Caco-2 (cell line): ENCODE data around the gene LMTK2. TPM values are rescaled to one million over a fixed set of nuclear protein-coding genes. Genes with fewer than 3 reads are reported as not detected.

Experiments used
- BruUV-seq: library from RNA; stranded (reverse); fragments of 400-500 nt; replicated peaks from 2 replicates; lab custom pipeline; 2021; lab: Mats Ljungman, UMichigan
- CTCF ChIA-PET: fragments of 300-600 bp; sonication (Branson Sonifier 250); formaldehyde crosslinking; loops from one replicate; lab custom pipeline; 2022; ENCODE audit warnings: antibody characterized with exemption; lab: Charles Lee
- POLR2A ChIA-PET: fragments of 300-600 bp; sonication (Branson Sonifier 250); formaldehyde crosslinking; loops from one replicate; lab custom pipeline; 2022; ENCODE audit warnings: antibody characterized with exemption; lab: Charles Lee
- DNase-seq, 2 experiments: peaks; one replicate each; pipeline versions ENCODE4 v3.0.0 to v3.0.0-alpha.2; 2020 to 2022
- H3K27me3 ChIP-seq: replicated peaks from 2 replicates; pipeline ENCODE4 v1.6.0; 2011; ENCODE audit warnings: low read length; ENCODE audit not compliant: control insufficient read depth, insufficient read depth
- H3K36me3 ChIP-seq: 2 replicates; pipeline ENCODE4 v1.5.1; 2011; ENCODE audit warnings: low read length; ENCODE audit not compliant: control insufficient read depth, insufficient read depth
- H3K4me1 ChIP-seq: fragments of 250-450 bp; sonication (Bioruptor Pico); 2 replicates; pipeline ENCODE4 v1.5.1; 2020; ENCODE audit warnings: mild to moderate bottlenecking
- H3K4me3 ChIP-seq: 2 replicates; pipeline ENCODE4 v1.5.1; 2011; ENCODE audit warnings: low read depth, mild to moderate bottlenecking, control low read depth, low read length
- H3K9me3 ChIP-seq: fragments of 250-450 bp; sonication (Bioruptor Pico); 2 replicates; pipeline ENCODE4 v1.5.1; 2020; ENCODE audit warnings: mild to moderate bottlenecking, moderate library complexity
- H3K27ac Mint-ChIP-seq: one replicate; pipeline ENCODE4 v1.8.0; 2022; ENCODE audit warnings: mixed read lengths; ENCODE audit not compliant: unreplicated experiment
- H3K27me3 Mint-ChIP-seq: one replicate; pipeline ENCODE4 v1.8.0; 2022; ENCODE audit warnings: mixed read lengths; ENCODE audit not compliant: insufficient read depth, unreplicated experiment
- H3K36me3 Mint-ChIP-seq: one replicate; pipeline ENCODE4 v1.8.0; 2022; ENCODE audit warnings: mild to moderate bottlenecking, mixed read lengths; ENCODE audit not compliant: insufficient read depth, unreplicated experiment
- H3K4me1 Mint-ChIP-seq: one replicate; pipeline ENCODE4 v1.8.0; 2022; ENCODE audit warnings: low read depth, mixed read lengths; ENCODE audit not compliant: unreplicated experiment
- H3K4me3 Mint-ChIP-seq: one replicate; pipeline ENCODE4 v1.8.0; 2022; ENCODE audit warnings: mild to moderate bottlenecking, moderate library complexity, mixed read lengths; ENCODE audit not compliant: unreplicated experiment
- H3K9me3 Mint-ChIP-seq: one replicate; pipeline ENCODE4 v1.8.0; 2022; ENCODE audit warnings: mixed read lengths; ENCODE audit not compliant: unreplicated experiment
- CTCF ChIP-seq, 2 experiments: fragments of 200-600 bp in 1 of 2; IDR thresholded peaks; 1 replicate in 1 of 2; 2 replicates in 1 of 2; pipeline versions ENCODE4 v1.5.1 to v1.8.0; 2011 to 2022; ENCODE audit warnings: antibody characterized with exemption in 1 of 2, control low read depth in 1 of 2, inconsistent platforms in 1 of 2, low read depth in 1 of 2, low read length in 1 of 2, mild to moderate bottlenecking in 1 of 2, moderate library complexity in 1 of 2; ENCODE audit not compliant: insufficient read depth in 1 of 2, severe bottlenecking in 1 of 2, unreplicated experiment in 1 of 2
- intact Hi-C: fragments of 100-400 bp; cut with micrococcal nuclease; formaldehyde crosslinking; loops from one replicate; pipeline ENCODE4 v1.10.0; 2022; ENCODE audit not compliant: unreplicated experiment
- total RNA-seq: library from RNA; stranded (reverse); gene quantifications from 2 replicates; pipeline ENCODE4 v1.2.3, GENCODE V29; 2022

Gene LMTK2
- total RNA-seq, 1 experiment from 2014 or later = 21.9 TPM

GRCh38 chr7:98186452-98187137 lies 79.9 kb downstream of the LMTK2 start:
- H3K27me3 ChIP-seq = no peaks in the 10 kb centered on the region
- no peak for DNase-seq
- H3K36me3 ChIP-seq = no peaks in the 10 kb centered on the region
- Mint-ChIP-seq H3K27ac (no peak overlapping the region), H3K4me1 (no peaks in the 10 kb centered on the region), H3K4me3 (no peak overlapping the region), H3K36me3 (peaks cover 38% of the 10 kb centered on the region), H3K9me3 (no peaks in the 10 kb centered on the region), H3K27me3 (no peaks in the 10 kb centered on the region)
- H3K9me3 ChIP-seq = no peaks in the 10 kb centered on the region
- POLR2A ChIA-PET = no interaction called here
- no peaks in the 10 kb centered on the region for H3K4me1 ChIP-seq
- H3K4me3 ChIP-seq = no peak overlapping the region
- CTCF ChIA-PET = no interaction called here
- intact Hi-C loops = no loop called here
- no TSS peak for BruUV-seq
- TF ChIP-seq CTCF (IDR thresholded peaks at IDR 0.05; ENCODE audit: insufficient read depth in 1 of 2, low read depth in 1 of 2, low read length in 1 of 2, severe bottlenecking in 1 of 2, unreplicated experiment in 1 of 2) = no peak

- ChIA-PET CTCF (no interaction called here), POLR2A (no interaction called here)
- H3K4me1 Mint-ChIP-seq = no peaks in the 10 kb centered on the region
- Histone ChIP-seq H3K9me3 (no peaks in the 10 kb centered on the region), H3K36me3 (no peaks in the 10 kb centered on the region), H3K27me3 (no peaks in the 10 kb centered on the region), H3K4me3 (no peak overlapping the region), H3K4me1 (no peaks in the 10 kb centered on the region)
- TF ChIP-seq CTCF (IDR thresholded peaks at IDR 0.05; ENCODE audit: insufficient read depth in 1 of 2, low read depth in 1 of 2, low read length in 1 of 2, severe bottlenecking in 1 of 2, unreplicated experiment in 1 of 2) = no peak
- no peak overlapping the region for H3K27ac Mint-ChIP-seq
- no peaks in the 10 kb centered on the region for H3K9me3 Mint-ChIP-seq
- intact Hi-C loops = no loop called here
- H3K4me3 Mint-ChIP-seq = no peak overlapping the region
- peaks cover 39% of the 10 kb centered on the region for H3K36me3 Mint-ChIP-seq
- no TSS peak for BruUV-seq
- no peak for DNase-seq
- no peaks in the 10 kb centered on the region for H3K27me3 Mint-ChIP-seq
These were observed 80.5 kb downstream of the LMTK2 start for GRCh38 chr7:98187138-98187502.

- H3K27me3 Mint-ChIP-seq = no peaks in the 10 kb centered on the region
- TF ChIP-seq CTCF (IDR thresholded peaks at IDR 0.05; ENCODE audit: insufficient read depth in 1 of 2, low read depth in 1 of 2, low read length in 1 of 2, severe bottlenecking in 1 of 2, unreplicated experiment in 1 of 2) = no peak
- Histone ChIP-seq H3K4me1 (no peaks in the 10 kb centered on the region), H3K9me3 (no peaks in the 10 kb centered on the region), H3K36me3 (no peaks in the 10 kb centered on the region), H3K4me3 (no peak overlapping the region), H3K27me3 (no peaks in the 10 kb centered on the region)
- H3K27ac Mint-ChIP-seq = no peak overlapping the region
- H3K4me3 Mint-ChIP-seq = no peak overlapping the region
- no TSS peak for BruUV-seq
- H3K9me3 Mint-ChIP-seq = no peaks in the 10 kb centered on the region
- no peak for DNase-seq
- no peaks in the 10 kb centered on the region for H3K4me1 Mint-ChIP-seq
- POLR2A ChIA-PET = no interaction called here
- H3K36me3 Mint-ChIP-seq = peaks cover 55% of the 10 kb centered on the region
- intact Hi-C loops = no loop called here
- CTCF ChIA-PET = no interaction called here
These were observed 82.9 kb downstream of the LMTK2 start for GRCh38 chr7:98189559-98189958.
